ENCODE results near the gene SPDYE17.
"Not testable (repeated sequence)": the region's sequence is repeated elsewhere in the genome, so short reads cannot be mapped to it uniquely, and the experiment has no call there.

SPDYE17 gene

GRCh38 chr7:76983937-76984783 is 48.0 kb downstream of the SPDYE17 start:
- not testable (repeated sequence) for H3K4me3 ChIP-seq (ENCODE audit: low read depth, low read length); H3K79me2 ChIP-seq (ENCODE audit: control insufficient read depth, insufficient read depth, low read length, unreplicated experiment); H3K27me3 ChIP-seq (ENCODE audit: insufficient read depth, low read length); H3K36me3 ChIP-seq (ENCODE audit: insufficient read depth, low read length); H3K27ac ChIP-seq (ENCODE audit: low read depth, low read length); H2AFZ ChIP-seq (ENCODE audit: low read length, unreplicated experiment); H3K4me1 ChIP-seq (ENCODE audit: control insufficient read depth, insufficient read depth, low read length, unreplicated experiment)

GRCh38 chr7:76983333-76983732 is 48.8 kb downstream of the SPDYE17 start:
- not testable (repeated sequence) for H3K4me3 ChIP-seq (ENCODE audit: low read depth, low read length); H3K36me3 ChIP-seq (ENCODE audit: insufficient read depth, low read length); H3K4me1 ChIP-seq (ENCODE audit: control insufficient read depth, insufficient read depth, low read length, unreplicated experiment); H3K27ac ChIP-seq (ENCODE audit: low read depth, low read length); H3K79me2 ChIP-seq (ENCODE audit: control insufficient read depth, insufficient read depth, low read length, unreplicated experiment); H3K27me3 ChIP-seq (ENCODE audit: insufficient read depth, low read length); H2AFZ ChIP-seq (ENCODE audit: low read length, unreplicated experiment)

GRCh38 chr7:76982501-76982900 is 49.7 kb downstream of the SPDYE17 start:
- not testable (repeated sequence) for H3K4me1 ChIP-seq (ENCODE audit: control insufficient read depth, insufficient read depth, low read length, unreplicated experiment); H3K27me3 ChIP-seq (ENCODE audit: insufficient read depth, low read length); H3K27ac ChIP-seq (ENCODE audit: low read depth, low read length); H3K79me2 ChIP-seq (ENCODE audit: control insufficient read depth, insufficient read depth, low read length, unreplicated experiment); H3K4me3 ChIP-seq (ENCODE audit: low read depth, low read length); H2AFZ ChIP-seq (ENCODE audit: low read length, unreplicated experiment); H3K36me3 ChIP-seq (ENCODE audit: insufficient read depth, low read length)

- H3K27ac ChIP-seq (ENCODE audit: low read depth, low read length); H3K79me2 ChIP-seq (ENCODE audit: control insufficient read depth, insufficient read depth, low read length, unreplicated experiment); H3K36me3 ChIP-seq (ENCODE audit: insufficient read depth, low read length); H3K4me1 ChIP-seq (ENCODE audit: control insufficient read depth, insufficient read depth, low read length, unreplicated experiment); H3K27me3 ChIP-seq (ENCODE audit: insufficient read depth, low read length); H3K4me3 ChIP-seq (ENCODE audit: low read depth, low read length); H2AFZ ChIP-seq (ENCODE audit: low read length, unreplicated experiment): not testable (repeated sequence)
These were observed 50.8 kb downstream of the SPDYE17 start for GRCh38 chr7:76981187-76981970.

DNA sequence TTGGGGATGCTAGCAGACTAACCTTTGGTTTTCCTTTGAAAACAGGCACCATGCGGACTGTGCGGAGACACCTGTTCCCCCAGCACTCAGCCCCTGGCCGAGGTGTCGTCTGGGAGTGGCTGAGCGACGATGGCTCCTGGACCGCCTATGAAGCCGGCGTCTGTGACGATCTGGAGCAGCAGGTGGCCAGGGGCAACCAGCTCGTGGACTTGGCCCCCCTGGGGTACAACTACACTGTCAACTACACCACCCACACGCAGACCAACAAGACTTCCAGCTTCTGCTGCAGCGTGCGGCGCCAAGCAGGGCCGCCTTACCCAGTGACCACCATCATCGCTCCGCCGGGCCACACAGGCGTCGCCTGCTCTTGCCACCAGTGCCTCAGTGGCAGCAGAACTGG is 51.6 kb downstream of the SPDYE17 start:
- H3K27me3 ChIP-seq (ENCODE audit: insufficient read depth, low read length); H3K79me2 ChIP-seq (ENCODE audit: control insufficient read depth, insufficient read depth, low read length, unreplicated experiment): not testable (repeated sequence)

DNA sequence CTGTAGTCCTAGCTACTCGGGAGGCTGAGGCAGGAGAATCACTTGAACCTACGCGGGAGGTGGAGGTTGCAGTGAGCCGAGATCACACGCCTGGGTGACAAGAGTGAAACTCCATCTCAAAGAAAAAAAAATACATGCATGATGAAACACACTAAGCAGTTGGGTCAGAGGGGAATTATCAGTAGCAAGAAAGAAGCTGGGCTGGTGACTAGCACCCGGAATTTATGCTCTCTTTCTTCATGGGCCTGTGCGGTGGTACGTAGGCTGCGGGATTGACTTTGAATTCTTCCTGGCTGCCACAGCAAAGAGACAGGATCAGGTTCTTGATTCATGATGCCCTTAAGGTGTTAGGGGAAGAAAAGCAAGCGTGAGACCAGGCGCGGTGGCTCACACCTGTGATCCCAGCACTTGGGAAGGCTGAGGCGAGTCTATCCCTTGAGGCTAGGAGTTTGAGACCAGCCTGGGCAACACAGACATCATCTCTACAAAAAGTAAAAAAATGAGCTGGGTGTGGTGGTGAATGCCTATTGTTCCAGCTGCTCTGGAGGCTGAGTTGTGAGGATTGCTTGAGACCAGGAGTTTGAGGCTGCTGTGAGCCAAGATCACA is 54.3 kb downstream of the SPDYE17 start:
- not testable (repeated sequence) for H3K79me2 ChIP-seq (ENCODE audit: control insufficient read depth, insufficient read depth, low read length, unreplicated experiment); H3K27ac ChIP-seq (ENCODE audit: low read depth, low read length); H2AFZ ChIP-seq (ENCODE audit: low read length, unreplicated experiment); H3K4me1 ChIP-seq (ENCODE audit: control insufficient read depth, insufficient read depth, low read length, unreplicated experiment); H3K36me3 ChIP-seq (ENCODE audit: insufficient read depth, low read length); H3K27me3 ChIP-seq (ENCODE audit: insufficient read depth, low read length); H3K4me3 ChIP-seq (ENCODE audit: low read depth, low read length)

More for the DNA sequence above, 51.6 kb downstream of the SPDYE17 start:
- H3K4me3 ChIP-seq (ENCODE audit: low read depth, low read length); H2AFZ ChIP-seq (ENCODE audit: low read length, unreplicated experiment); H3K36me3 ChIP-seq (ENCODE audit: insufficient read depth, low read length); H3K27ac ChIP-seq (ENCODE audit: low read depth, low read length); H3K4me1 ChIP-seq (ENCODE audit: control insufficient read depth, insufficient read depth, low read length, unreplicated experiment): not testable (repeated sequence)

- not testable (repeated sequence) for H3K36me3 ChIP-seq (ENCODE audit: insufficient read depth, low read length); H3K27me3 ChIP-seq (ENCODE audit: insufficient read depth, low read length); H3K4me3 ChIP-seq (ENCODE audit: low read depth, low read length)
These were observed 57.2 kb downstream of the SPDYE17 start for GRCh38 chr7:76974793-76975579.

DNA sequence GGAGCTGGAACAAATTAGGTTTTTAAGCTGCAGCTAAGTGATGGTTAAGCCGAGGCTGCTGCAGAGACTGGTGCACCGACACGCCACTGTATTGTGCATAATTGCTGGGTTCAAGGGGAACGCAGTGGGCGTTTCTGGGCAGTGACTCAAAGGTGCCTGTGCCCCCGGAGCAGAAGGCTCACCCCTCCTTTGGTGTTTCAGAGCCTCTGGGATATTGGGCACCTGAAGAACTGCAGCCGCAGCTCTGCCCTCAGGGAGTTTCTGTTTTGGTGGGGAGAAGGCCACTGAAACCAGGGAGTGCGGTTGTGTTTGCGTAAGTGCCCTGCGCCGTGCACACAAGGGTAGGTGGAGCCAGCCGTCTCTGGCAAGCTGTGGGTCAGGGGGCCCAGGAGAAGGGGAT is 57.8 kb downstream of the SPDYE17 start:
- H2AFZ ChIP-seq (ENCODE audit: low read length, unreplicated experiment), result not testable (repeated sequence)

More at GRCh38 chr7:76974793-76975579, 57.2 kb downstream of the SPDYE17 start:
- not testable (repeated sequence) for H3K79me2 ChIP-seq (ENCODE audit: control insufficient read depth, insufficient read depth, low read length, unreplicated experiment); H3K27ac ChIP-seq (ENCODE audit: low read depth, low read length); H3K4me1 ChIP-seq (ENCODE audit: control insufficient read depth, insufficient read depth, low read length, unreplicated experiment); H2AFZ ChIP-seq (ENCODE audit: low read length, unreplicated experiment)

GRCh38 chr7:76972391-76972790 is 59.8 kb downstream of the SPDYE17 start:
- H3K27me3 ChIP-seq (ENCODE audit: insufficient read depth, low read length); H3K79me2 ChIP-seq (ENCODE audit: control insufficient read depth, insufficient read depth, low read length, unreplicated experiment); H3K4me1 ChIP-seq (ENCODE audit: control insufficient read depth, insufficient read depth, low read length, unreplicated experiment); H3K27ac ChIP-seq (ENCODE audit: low read depth, low read length); H2AFZ ChIP-seq (ENCODE audit: low read length, unreplicated experiment); H3K4me3 ChIP-seq (ENCODE audit: low read depth, low read length); H3K36me3 ChIP-seq (ENCODE audit: insufficient read depth, low read length): not testable (repeated sequence)

More for the DNA sequence above, 57.8 kb downstream of the SPDYE17 start:
- H3K4me1 ChIP-seq (ENCODE audit: control insufficient read depth, insufficient read depth, low read length, unreplicated experiment); H3K27ac ChIP-seq (ENCODE audit: low read depth, low read length); H3K36me3 ChIP-seq (ENCODE audit: insufficient read depth, low read length); H3K79me2 ChIP-seq (ENCODE audit: control insufficient read depth, insufficient read depth, low read length, unreplicated experiment); H3K4me3 ChIP-seq (ENCODE audit: low read depth, low read length); H3K27me3 ChIP-seq (ENCODE audit: insufficient read depth, low read length): not testable (repeated sequence)

Data from ACC112 (cell line).